Thoracic aorta (tissue), 2 donors: ENCODE measurements around the gene OR2AJ1. TPM values are rescaled to one million over a fixed set of nuclear protein-coding genes. Genes with fewer than 3 reads are reported as not detected.

ENCODE experiments used
- ATAC-seq: fragments of 150-250 bp; one replicate; pipeline ENCODE4 v1.8.0; 2017; ENCODE audit warnings: low read depth; ENCODE audit not compliant: insufficient number of reproducible peaks, low FRiP score
- DNase-seq: peaks from one replicate; pipeline ENCODE4 v3.0.0-alpha.2; 2020; ENCODE audit warnings: low spot score
- H3K27ac ChIP-seq, 2 donors: fragments of 200-600 bp; sonication (generic); 1 replicate in 1 of 2; 2 replicates in 1 of 2; pipeline ENCODE4 v1.5.1; 2016; ENCODE audit warnings: mild to moderate bottlenecking in 2 of 2, moderate library complexity in 2 of 2
- H3K27me3 ChIP-seq: fragments of 200-600 bp; sonication (generic); replicated peaks from 2 replicates; pipeline ENCODE4 v1.6.0; 2016; ENCODE audit warnings: mild to moderate bottlenecking; ENCODE audit not compliant: insufficient read depth
- H3K36me3 ChIP-seq: fragments of 200-600 bp; sonication (generic); one replicate; pipeline ENCODE4 v1.5.1; 2016
- H3K4me1 ChIP-seq, 2 donors: fragments of 200-600 bp; sonication (generic); 1 replicate in 1 of 2; 2 replicates in 1 of 2; pipeline versions ENCODE4 v1.5.1 to v1.6.0; 2016; ENCODE audit warnings: low read depth in 2 of 2, mild to moderate bottlenecking in 1 of 2; ENCODE audit not compliant: control insufficient read depth in 1 of 2
- H3K4me3 ChIP-seq: fragments of 200-600 bp; sonication (generic); 2 replicates; pipeline ENCODE4 v1.5.1; 2016; ENCODE audit warnings: mild to moderate bottlenecking
- H3K9me3 ChIP-seq: fragments of 200-600 bp; sonication (generic); 2 replicates; pipeline ENCODE4 v1.5.1; 2016
- total RNA-seq, 2 donors: library from RNA; depleted of rRNA; stranded (reverse); fragments of >200 nt; gene quantifications; one replicate each; pipeline versions ENCODE4 v1.1.0 to v1.2.3, GENCODE V29; 2016
- TF ChIP-seq, protein P1 (sequence below): fragments of 200-600 bp; sonication (generic); IDR thresholded peaks from one replicate; pipeline ENCODE4 v1.5.1; 2019; ENCODE audit warnings: antibody characterized with exemption

The OR2AJ1 gene
- total RNA-seq, 2 donors from 2014 or later, result not detected

GRCh38 chr1:247913786-247914185 lies 10.9 kb upstream of the OR2AJ1 start:
- no peak for DNase-seq
- no peaks in the 10 kb centered on the region for H3K9me3 ChIP-seq
- TF ChIP-seq, protein P1, sequence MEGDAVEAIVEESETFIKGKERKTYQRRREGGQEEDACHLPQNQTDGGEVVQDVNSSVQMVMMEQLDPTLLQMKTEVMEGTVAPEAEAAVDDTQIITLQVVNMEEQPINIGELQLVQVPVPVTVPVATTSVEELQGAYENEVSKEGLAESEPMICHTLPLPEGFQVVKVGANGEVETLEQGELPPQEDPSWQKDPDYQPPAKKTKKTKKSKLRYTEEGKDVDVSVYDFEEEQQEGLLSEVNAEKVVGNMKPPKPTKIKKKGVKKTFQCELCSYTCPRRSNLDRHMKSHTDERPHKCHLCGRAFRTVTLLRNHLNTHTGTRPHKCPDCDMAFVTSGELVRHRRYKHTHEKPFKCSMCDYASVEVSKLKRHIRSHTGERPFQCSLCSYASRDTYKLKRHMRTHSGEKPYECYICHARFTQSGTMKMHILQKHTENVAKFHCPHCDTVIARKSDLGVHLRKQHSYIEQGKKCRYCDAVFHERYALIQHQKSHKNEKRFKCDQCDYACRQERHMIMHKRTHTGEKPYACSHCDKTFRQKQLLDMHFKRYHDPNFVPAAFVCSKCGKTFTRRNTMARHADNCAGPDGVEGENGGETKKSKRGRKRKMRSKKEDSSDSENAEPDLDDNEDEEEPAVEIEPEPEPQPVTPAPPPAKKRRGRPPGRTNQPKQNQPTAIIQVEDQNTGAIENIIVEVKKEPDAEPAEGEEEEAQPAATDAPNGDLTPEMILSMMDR, result no peak

GRCh38 chr1:247914941-247915662 lies 9.6 kb upstream of the OR2AJ1 start:
- Histone ChIP-seq H3K4me3 (no peak overlapping the region), H3K27ac (no peak overlapping the region), H3K36me3 (no peaks in the 10 kb centered on the region), H3K9me3 (no peaks in the 10 kb centered on the region), H3K4me1 (no peaks in the 10 kb centered on the region), H3K27me3 (no peaks in the 10 kb centered on the region)
- ATAC-seq (no peak), DNase-seq (no peak)
- TF ChIP-seq, protein P1, result no peak

More at GRCh38 chr1:247913786-247914185, 10.9 kb upstream of the OR2AJ1 start:
- H3K4me3 ChIP-seq, result no peak overlapping the region
- ATAC-seq, result no peak
- no peak overlapping the region for H3K27ac ChIP-seq
- no peaks in the 10 kb centered on the region for H3K36me3 ChIP-seq
- H3K4me1 ChIP-seq, result no peaks in the 10 kb centered on the region
- H3K27me3 ChIP-seq, result no peaks in the 10 kb centered on the region

DNA sequence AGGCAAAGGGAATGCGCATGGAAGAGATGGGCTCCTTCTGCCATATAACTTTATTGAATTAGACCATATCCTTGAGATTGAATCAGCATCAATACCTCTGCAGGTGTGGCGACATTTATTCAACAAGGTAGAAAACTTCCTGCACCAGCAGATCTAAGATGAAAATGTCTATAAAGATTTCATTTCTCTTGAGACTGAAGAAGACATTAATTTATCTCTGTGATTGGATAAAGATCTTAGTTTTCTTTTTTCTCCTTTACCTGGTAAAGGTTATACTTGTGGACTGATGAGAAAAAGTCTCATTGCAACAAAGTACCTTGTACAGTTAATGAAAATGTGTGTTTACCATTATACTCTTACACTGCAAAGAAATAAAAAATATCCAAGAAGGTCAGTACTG lies 4.7 kb upstream of the OR2AJ1 start, which contains the start of gene OR2T8:
Gene OR2T8, plus strand, starts transcription at position 301 of the 400 bp plus-strand sequence. CDS start 766 bp downstream, outside the sequence.
- Histone ChIP-seq H3K9me3 (no peaks in the 10 kb centered on the region), H3K4me1 (no peaks in the 10 kb centered on the region), H3K4me3 (no peak within 1 kb of the TSS), H3K27ac (no peak within 1 kb of the TSS), H3K36me3 (no peaks in the 10 kb centered on the region), H3K27me3 (no peaks in the 10 kb centered on the region)
- DNase-seq, result no peak
- TF ChIP-seq, protein P1, result no peak
- ATAC-seq, result no peak

DNA sequence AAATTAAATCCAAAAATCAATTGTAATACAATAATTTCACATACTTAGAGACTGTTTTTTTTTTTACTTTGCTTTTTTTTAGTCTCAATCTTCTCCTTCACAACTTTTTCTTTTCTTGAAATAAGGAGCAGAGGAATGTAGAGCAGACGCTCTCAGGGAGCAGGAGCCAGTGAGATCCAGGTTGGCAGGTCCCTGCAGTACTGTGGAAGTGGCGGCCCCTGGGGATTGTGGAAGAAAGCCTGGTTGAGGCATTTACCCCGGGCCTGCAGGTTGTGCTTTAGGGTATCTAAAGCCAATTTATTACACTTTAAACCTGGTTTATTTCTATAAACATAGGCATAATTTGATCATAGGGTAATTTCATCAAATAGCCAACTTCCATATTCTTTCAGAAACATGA lies 748 bp upstream of the OR2AJ1 start:
- H3K4me3 ChIP-seq, result no peak overlapping the region
- ATAC-seq (no peak), DNase-seq (no peak)
- no peaks in the 10 kb centered on the region for H3K4me1 ChIP-seq
- TF ChIP-seq, protein P1, result no peak
- H3K27me3 ChIP-seq, result no peaks in the 10 kb centered on the region
- no peak overlapping the region for H3K27ac ChIP-seq
- H3K36me3 ChIP-seq, result no peaks in the 10 kb centered on the region
- H3K9me3 ChIP-seq, result no peaks in the 10 kb centered on the region

DNA sequence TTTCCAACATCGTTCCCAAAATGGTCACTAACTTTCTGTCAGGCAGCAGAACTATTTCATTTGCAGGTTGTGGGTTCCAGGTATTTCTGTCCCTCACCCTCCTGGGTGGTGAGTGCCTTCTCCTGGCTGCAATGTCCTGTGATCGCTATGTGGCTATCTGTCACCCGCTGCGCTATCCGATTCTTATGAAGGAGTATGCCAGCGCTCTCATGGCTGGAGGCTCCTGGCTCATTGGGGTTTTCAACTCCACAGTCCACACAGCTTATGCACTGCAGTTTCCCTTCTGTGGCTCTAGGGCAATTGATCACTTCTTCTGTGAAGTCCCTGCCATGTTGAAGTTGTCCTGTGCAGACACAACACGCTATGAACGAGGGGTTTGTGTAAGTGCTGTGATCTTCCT lies 9.3 kb downstream of the OR2AJ1 start:
- no peak overlapping the region for H3K27ac ChIP-seq
- TF ChIP-seq, protein P1, result no peak

More for the DNA sequence above, 9.3 kb downstream of the OR2AJ1 start:
- Histone ChIP-seq H3K27me3 (no peaks in the 10 kb centered on the region), H3K9me3 (no peaks in the 10 kb centered on the region), H3K4me3 (no peak overlapping the region), H3K4me1 (no peaks in the 10 kb centered on the region), H3K36me3 (no peaks in the 10 kb centered on the region)
- DNase-seq (no peak), ATAC-seq (no peak)
